WTC11 (cell line): ENCODE data around the gene OR9Q1.

Experiments
- ATF2 ChIP-seq: sonication (generic); formaldehyde crosslinking; IDR thresholded peaks from 2 replicates; pipeline ENCODE4 v1.8.1; 2022; ENCODE audit warnings: low read depth, missing genetic modification reagents, borderline replicate concordance
- CTCF ChIP-seq: fragments of 200-600 bp; IDR thresholded peaks from 2 replicates; pipeline ENCODE4 v1.8.0; 2022; ENCODE audit warnings: antibody characterized with exemption
- E2F5 ChIP-seq: sonication (generic); formaldehyde crosslinking; IDR thresholded peaks from 2 replicates; pipeline ENCODE4 v1.8.1; 2022; ENCODE audit warnings: mild to moderate bottlenecking, moderate library complexity, missing genetic modification reagents
- SOX15 ChIP-seq: fragments of 250-450 bp; sonication (Bioruptor Pico); IDR thresholded peaks from 2 replicates; pipeline ENCODE4 v1.9.0; 2021; ENCODE audit warnings: mild to moderate bottlenecking
- ZNF121 ChIP-seq: sonication (generic); formaldehyde crosslinking; IDR thresholded peaks from 2 replicates; pipeline ENCODE4 v1.8.0; 2023; ENCODE audit warnings: missing genetic modification reagents
- ZSCAN18 ChIP-seq: fragments of 250-450 bp; sonication (Bioruptor Pico); IDR thresholded peaks from 2 replicates; pipeline ENCODE4 v2.1.2; 2022; ENCODE audit warnings: mild to moderate bottlenecking, moderate library complexity
- TF ChIP-seq, protein P1 (sequence below): sonication (generic); formaldehyde crosslinking; IDR thresholded peaks from 2 replicates; pipeline ENCODE4 v1.8.1; 2022; ENCODE audit warnings: low read depth, mild to moderate bottlenecking, moderate library complexity, missing genetic modification reagents, borderline replicate concordance
- TF ChIP-seq, protein P2 (sequence below): sonication (generic); formaldehyde crosslinking; conservative IDR thresholded peaks from 2 replicates; pipeline ENCODE4 v1.8.1; 2022; ENCODE audit warnings: mild to moderate bottlenecking, missing genetic modification reagents
- TF ChIP-seq, protein P3 (sequence below): sonication (generic); formaldehyde crosslinking; IDR thresholded peaks from 2 replicates; pipeline ENCODE4 v1.8.0; 2022; ENCODE audit warnings: mild to moderate bottlenecking, missing genetic modification reagents

DNA sequence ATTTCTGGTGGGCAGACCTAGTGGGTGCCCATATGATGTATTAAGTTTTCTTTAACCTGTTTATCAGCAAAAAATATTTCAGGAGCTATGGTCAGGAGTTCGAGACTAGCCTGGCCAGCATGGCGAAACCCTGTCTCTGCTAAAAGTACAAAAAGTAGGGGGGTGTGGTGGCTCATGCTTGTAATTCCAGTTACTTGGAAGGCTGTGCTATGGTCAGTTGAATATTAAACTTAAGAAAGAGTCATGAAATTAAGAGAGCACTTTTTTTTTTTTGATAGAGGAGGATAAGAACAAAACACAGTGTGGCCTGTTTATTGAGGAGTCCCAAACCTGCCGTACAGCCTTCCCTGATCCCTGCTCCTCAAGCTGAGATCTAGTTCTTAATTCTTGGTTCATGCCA, 36.9 kb downstream of the OR9Q1 start:
- TF ChIP-seq CTCF = no peak
- TF ChIP-seq SOX15 (CRISPR knock-in tag) = no peak
- no peak for TF ChIP-seq ZNF121 (CRISPR knock-in tag)
- TF ChIP-seq, protein P1, sequence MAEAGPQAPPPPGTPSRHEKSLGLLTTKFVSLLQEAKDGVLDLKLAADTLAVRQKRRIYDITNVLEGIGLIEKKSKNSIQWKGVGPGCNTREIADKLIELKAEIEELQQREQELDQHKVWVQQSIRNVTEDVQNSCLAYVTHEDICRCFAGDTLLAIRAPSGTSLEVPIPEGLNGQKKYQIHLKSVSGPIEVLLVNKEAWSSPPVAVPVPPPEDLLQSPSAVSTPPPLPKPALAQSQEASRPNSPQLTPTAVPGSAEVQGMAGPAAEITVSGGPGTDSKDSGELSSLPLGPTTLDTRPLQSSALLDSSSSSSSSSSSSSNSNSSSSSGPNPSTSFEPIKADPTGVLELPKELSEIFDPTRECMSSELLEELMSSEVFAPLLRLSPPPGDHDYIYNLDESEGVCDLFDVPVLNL = no peak
- TF ChIP-seq ATF2 (CRISPR knock-in tag) = no peak
- TF ChIP-seq, protein P2, sequence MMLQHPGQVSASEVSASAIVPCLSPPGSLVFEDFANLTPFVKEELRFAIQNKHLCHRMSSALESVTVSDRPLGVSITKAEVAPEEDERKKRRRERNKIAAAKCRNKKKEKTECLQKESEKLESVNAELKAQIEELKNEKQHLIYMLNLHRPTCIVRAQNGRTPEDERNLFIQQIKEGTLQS (CRISPR knock-in tag) = no peak
- no peak for TF ChIP-seq E2F5 (CRISPR knock-in tag)
- TF ChIP-seq, protein P3, sequence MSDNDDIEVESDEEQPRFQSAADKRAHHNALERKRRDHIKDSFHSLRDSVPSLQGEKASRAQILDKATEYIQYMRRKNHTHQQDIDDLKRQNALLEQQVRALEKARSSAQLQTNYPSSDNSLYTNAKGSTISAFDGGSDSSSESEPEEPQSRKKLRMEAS = no peak
- no peak for TF ChIP-seq ZSCAN18
